ENCODE data around the gene HDAC7.

GRCh38 chr12:47823422-47824086 lies 3.9 kb upstream of the HDAC7 start:
- TF ChIP-seq CTCF (conservative IDR thresholded peaks at IDR 0.05; ENCODE audit: low read depth in 2 of 2) (no peak), POLR2AphosphoS5 (IDR thresholded peaks at IDR 0.05; ENCODE audit: low read depth) (no peak), EZH2 (IDR thresholded peaks at IDR 0.05; ENCODE audit: low read depth, unreplicated experiment) (no peak), NANOG (IDR thresholded peaks at IDR 0.05; ENCODE audit: borderline replicate concordance) (no peak), EZH2phosphoT487 (IDR thresholded peaks at IDR 0.05; ENCODE audit: unreplicated experiment) (no peak), CREB1 (CRISPR knock-in tag; IDR thresholded peaks at IDR 0.05; ENCODE audit: low read depth) (no peak), REST (IDR thresholded peaks at IDR 0.05; ENCODE audit: unreplicated experiment) (no peak), ZNF331 (CRISPR knock-in tag; IDR thresholded peaks at IDR 0.05; ENCODE audit: low read depth) (no peak), JUNB (IDR thresholded peaks at IDR 0.05; ENCODE audit: unreplicated experiment) (no peak), ZNF462 (CRISPR knock-in tag; IDR thresholded peaks at IDR 0.05) (no peak), ZNF114 (CRISPR knock-in tag; IDR thresholded peaks at IDR 0.05) (no peak), ETS1 (IDR thresholded peaks at IDR 0.05) (no peak)

Measured in GM23338 (cell line).